ENCODE results near the gene FAM124B.

FAM124B gene

GRCh38 chr2:224333726-224334482 is 68.0 kb downstream of the FAM124B start:
- DNase-seq, result no peak

GRCh38 chr2:224331698-224332097 is 70.2 kb downstream of the FAM124B start:
- no peak for DNase-seq

- DNase-seq, result no peak
Observed at GRCh38 chr2:224328798-224329197, 73.1 kb downstream of the FAM124B start.

Measured in HCEC 1CT (cell line).